Activated effector memory CD4-positive, alpha-beta T cell treated with Interleukin-2 at 50 U/mL for 16 hours (primary cell): ENCODE data around the gene BCL7B.
"Not testable (repeated sequence)": the region's sequence is repeated elsewhere in the genome, so short reads cannot be mapped to it uniquely, and the experiment has no call there.

Source experiments
- DNase-seq: peaks from one replicate; pipeline ENCODE4 v3.0.0-alpha.2; 2020

Gene BCL7B

GRCh38 chr7:73557397-73558257, at the start of gene BCL7B:
Gene BCL7B, minus strand, starts transcription at chr7:73557690. Its CDS starts 112 bp downstream, at chr7:73557578.
- peak; percentile 73 for DNase-seq

- no peak for DNase-seq
Measured at GRCh38 chr7:73605601-73606220, 48.2 kb upstream of the BCL7B start.

- DNase-seq: no peak
Measured at GRCh38 chr7:73602721-73603651, 45.5 kb upstream of the BCL7B start.

- DNase-seq: no peak
Measured at GRCh38 chr7:73599916-73600315, 42.4 kb upstream of the BCL7B start.

- no peak for DNase-seq
Measured at GRCh38 chr7:73599151-73599882, 41.8 kb upstream of the BCL7B start.

GRCh38 chr7:73597978-73598782, 40.7 kb upstream of the BCL7B start:
- DNase-seq: no peak

GRCh38 chr7:73596191-73597065, 38.9 kb upstream of the BCL7B start:
- DNase-seq: no peak

- DNase-seq: no peak
Measured at GRCh38 chr7:73595358-73595757, 37.9 kb upstream of the BCL7B start.

- DNase-seq: no peak
Measured at GRCh38 chr7:73593207-73594045, 35.9 kb upstream of the BCL7B start.

GRCh38 chr7:73586911-73587310, 29.4 kb upstream of the BCL7B start:
- DNase-seq: no peak

- DNase-seq: no peak
Measured at GRCh38 chr7:73585196-73585595, 27.7 kb upstream of the BCL7B start.

- DNase-seq: no peak
Measured at GRCh38 chr7:73582664-73583202, 25.2 kb upstream of the BCL7B start.

GRCh38 chr7:73581006-73581405, 23.5 kb upstream of the BCL7B start:
- not testable (repeated sequence) for DNase-seq

- DNase-seq: peak; percentile 99
Measured at GRCh38 chr7:73578342-73579128, 21.0 kb upstream of the BCL7B start, which contains the start of gene TBL2. Gene TBL2, minus strand, starts transcription at chr7:73578579. Its CDS starts 30 bp downstream, at chr7:73578549.

- DNase-seq: no peak
Measured at GRCh38 chr7:73577627-73578341, 20.3 kb upstream of the BCL7B start.

GRCh38 chr7:73573791-73574190, 16.3 kb upstream of the BCL7B start:
- no peak for DNase-seq

- DNase-seq: no peak
Measured at GRCh38 chr7:73573276-73573675, 15.8 kb upstream of the BCL7B start.

GRCh38 chr7:73572767-73573186, 15.3 kb upstream of the BCL7B start:
- DNase-seq: no peak
